Kidney (tissue), 14 donors: Measurements from ENCODE around the gene SBF2. TPM values are rescaled to one million over a fixed set of nuclear protein-coding genes. Genes with fewer than 3 reads are reported as not detected.

Experiments
- DNase-seq, 5 donors: peaks; one replicate each; pipeline ENCODE4 v3.0.0-alpha.2; 2013 to 2020
- FAIRE-seq: peaks from 2 replicates; lab custom pipeline; 2012; peaks lifted over from hg19 to GRCh38; lab: Jason Lieb, UNC
- H3K27ac ChIP-seq, 2 donors: one replicate each; pipeline ENCODE4 v1.7.0; 2013; ENCODE audit warnings: low read depth in 2 of 2, low read length in 2 of 2, inconsistent platforms in 1 of 2
- H3K27me3 ChIP-seq: one replicate; pipeline ENCODE4 v1.7.1; 2013; ENCODE audit warnings: low read length, inconsistent platforms; ENCODE audit not compliant: control insufficient read depth, insufficient read depth
- H3K36me3 ChIP-seq, 3 donors: one replicate each; pipeline versions ENCODE4 v1.7.0 to v1.7.1; 2013; ENCODE audit warnings: low read length in 3 of 3, control low read depth in 1 of 3, inconsistent platforms in 1 of 3; ENCODE audit not compliant: insufficient read depth in 3 of 3, control insufficient read depth in 2 of 3
- H3K4me1 ChIP-seq, 3 donors: one replicate each; pipeline versions ENCODE4 v1.7.0 to v1.7.1; 2013; ENCODE audit warnings: low read length in 3 of 3, inconsistent platforms in 1 of 3, low read depth in 1 of 3; ENCODE audit not compliant: control insufficient read depth in 2 of 3, insufficient read depth in 2 of 3
- H3K4me3 ChIP-seq, 3 donors: one replicate each; pipeline versions ENCODE4 v1.7.0 to v1.8.1; 2013; ENCODE audit warnings: low read length in 3 of 3, control low read depth in 1 of 3, inconsistent platforms in 1 of 3
- H3K9ac ChIP-seq, 3 donors: one replicate each; pipeline versions ENCODE4 v1.7.0 to v1.7.1; 2013; ENCODE audit warnings: low read length in 3 of 3, control low read depth in 1 of 3, inconsistent platforms in 1 of 3
- H3K9me3 ChIP-seq, 3 donors: one replicate each; pipeline versions ENCODE4 v1.7.0 to v1.7.1; 2013; ENCODE audit warnings: low read length in 3 of 3, control low read depth in 1 of 3, inconsistent platforms in 1 of 3; ENCODE audit not compliant: control insufficient read depth in 2 of 3, insufficient read depth in 1 of 3
- CTCF ChIP-seq: IDR thresholded peaks from 3 replicates; pipeline ENCODE4 v1.5.1; 2012; ENCODE audit warnings: mild to moderate bottlenecking, moderate library complexity, borderline replicate concordance; ENCODE audit not compliant: insufficient read depth; ENCODE audit errors: extremely low read depth
- intact Hi-C: fragments of 100-400 bp; cut with DNase I; formaldehyde crosslinking; loops from one replicate; pipeline ENCODE4 v1.11.1; 2022
- polyA plus RNA-seq: library from polyadenylated mRNA; stranded (reverse); fragments of 350-450 nt; fragmentation: Illumina TruSeq; extraction: RNeasy Lipid Tissue Mini Kit (QIAGEN cat#74804); gene quantifications from one replicate; pipeline ENCODE4 v1.2.3, GENCODE V29; 2014; ENCODE audit warnings: low read depth, low replicate concordance; ENCODE audit not compliant: insufficient read depth
- total RNA-seq: library from RNA; stranded (reverse); fragmentation: NEBNext Ultra II Directional; extraction: Animal tissue kit (Norgen Biotek cat#: 25700); gene quantifications from one replicate; pipeline ENCODE4 v1.2.1, GENCODE V29; 2021
- donor health status: control.
- donor health status: control.
- donor health status: control.
- donor health status: control.
- donor health status: control.
- donor health status: DM: yes; HTN: yes; CAD: no.
- donor health status: Normal renal cell carcinoma (clear cell type).

Gene SBF2
- total and polyA plus RNA-seq, 2 donors from 2014 or later, result 13.1 to 55.4 TPM

DNA sequence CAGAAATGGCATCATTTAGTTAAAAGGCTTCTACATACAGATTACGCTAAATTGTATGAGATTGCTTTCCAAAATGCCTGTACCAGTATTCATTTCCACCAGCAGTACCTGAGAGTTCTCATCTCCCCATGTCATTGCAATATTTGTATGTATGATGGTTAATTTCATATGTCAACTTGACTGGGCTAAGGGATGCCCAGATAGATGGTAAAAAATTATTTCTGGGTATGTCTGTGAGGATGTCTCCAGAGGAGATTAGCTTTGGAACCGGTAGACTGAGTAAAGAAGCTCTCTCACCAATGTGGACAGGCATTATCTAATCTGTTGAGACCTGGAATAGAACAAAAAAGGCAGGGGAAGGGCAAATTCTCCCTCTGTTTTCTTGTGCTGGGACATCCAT lies 17.8 kb upstream of the SBF2 start:
- Histone ChIP-seq H3K4me3 (no peak overlapping the region), H3K4me1 (peaks cover 0 to 8% (median 8%) of the 10 kb centered on the region in 3 donors), H3K27me3 (no peaks in the 10 kb centered on the region), H3K9me3 (no peaks in the 10 kb centered on the region), H3K27ac (no peak overlapping the region), H3K36me3 (no peaks in the 10 kb centered on the region), H3K9ac (no peak overlapping the region)
- TF ChIP-seq CTCF, result no peak
- FAIRE-seq, result no peak
- intact Hi-C loops, result loop anchor here (10.0 kb wide), 1 partner anchor 547 kb away; no protein-coding TSS in a partner anchor
- DNase-seq, result no peak

DNA sequence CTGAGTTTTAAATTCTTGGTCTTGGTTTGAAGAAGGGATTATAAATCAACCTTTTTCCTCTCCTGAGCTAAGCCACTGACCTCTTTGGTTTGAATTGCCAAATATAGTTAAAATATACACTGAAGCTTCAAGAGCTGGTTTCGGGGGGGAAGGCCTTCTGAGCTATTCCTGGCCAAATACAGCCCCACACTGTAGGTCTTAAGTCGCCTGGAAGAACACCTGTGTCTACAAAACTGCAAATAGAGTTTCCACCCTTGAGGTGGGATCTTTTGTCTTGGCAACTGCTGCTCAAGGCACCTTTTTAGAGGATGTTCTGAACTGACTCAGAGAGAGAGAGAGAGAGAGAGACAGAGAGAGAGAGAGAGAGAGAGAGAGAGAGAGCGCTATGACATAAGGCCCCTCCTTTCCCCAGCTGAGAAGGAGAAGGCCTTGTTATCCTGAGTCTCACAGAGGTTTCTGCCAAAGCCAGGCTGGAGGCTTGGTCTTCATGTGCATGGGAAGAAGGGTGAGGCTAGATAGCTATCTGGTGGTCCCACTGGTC lies 16.4 kb upstream of the SBF2 start:
- no peaks in the 10 kb centered on the region for H3K9me3 ChIP-seq
- FAIRE-seq (no peak), DNase-seq (peak in 1 of 5 donors; percentile 53)
- H3K4me1 ChIP-seq, result peaks cover 0 to 8% (median 7%) of the 10 kb centered on the region in 3 donors
- no peaks in the 10 kb centered on the region for H3K36me3 ChIP-seq
- TF ChIP-seq CTCF, result no peak
- intact Hi-C loops, result loop anchor here (10.0 kb wide), 1 partner anchor 546 kb away; no protein-coding TSS in a partner anchor
- H3K9ac ChIP-seq, result no peak overlapping the region
- H3K4me3 ChIP-seq, result no peak overlapping the region
- H3K27me3 ChIP-seq, result no peaks in the 10 kb centered on the region
- peak overlapping the region in 1 of 2 donors; percentile 10 for H3K27ac ChIP-seq

- FAIRE-seq (no peak), DNase-seq (peak in 1 of 5 donors; percentile 78)
- no peaks in the 10 kb centered on the region for H3K36me3 ChIP-seq
- H3K27me3 ChIP-seq, result no peaks in the 10 kb centered on the region
- no peak overlapping the region for H3K4me3 ChIP-seq
- peaks cover 0 to 8% (median 7%) of the 10 kb centered on the region in 3 donors for H3K4me1 ChIP-seq
- TF ChIP-seq CTCF, result no peak
- intact Hi-C loops, result loop anchor here (10.0 kb wide), 3 partner anchors 95 to 545 kb away; no protein-coding TSS in a partner anchor
- H3K9ac ChIP-seq, result peak overlapping the region in 1 of 3 donors; percentile 41
- peak overlapping the region; percentile 58 to 99 for H3K27ac ChIP-seq
- no peaks in the 10 kb centered on the region for H3K9me3 ChIP-seq
These were observed 15.4 kb upstream of the SBF2 start for GRCh38 chr11:10309163-10310093.
